Bronchial epithelial cell (primary cell): ENCODE data around the gene DNAAF2. TPM values are rescaled to one million over a fixed set of nuclear protein-coding genes. Genes with fewer than 3 reads are reported as not detected.

ENCODE experiments used
- DNase-seq: peaks from one replicate; pipeline ENCODE4 v3.0.0-alpha.2; 2010; ENCODE audit warnings: low read depth
- FAIRE-seq: peaks from 2 replicates; lab custom pipeline; 2011; peaks lifted over from hg19 to GRCh38; lab: Jason Lieb, UNC
- H3K27me3 ChIP-seq: 2 replicates; pipeline ENCODE4 v1.5.1; 2011; ENCODE audit warnings: low read length; ENCODE audit not compliant: control insufficient read depth, insufficient read depth
- H3K36me3 ChIP-seq: 2 replicates; pipeline ENCODE4 v1.5.1; 2011; ENCODE audit warnings: low read length; ENCODE audit not compliant: control insufficient read depth, insufficient read depth
- H3K4me3 ChIP-seq: 2 replicates; pipeline ENCODE4 v1.5.1; 2011; ENCODE audit warnings: mild to moderate bottlenecking, low read depth, low read length, control low read depth
- total RNA-seq: library from RNA; depleted of rRNA; stranded (reverse); fragments of >200 nt; gene quantifications from 2 replicates; pipeline ENCODE4 v1.2.1, GENCODE V29; 2014
- TF ChIP-seq, protein P1 (sequence below): IDR thresholded peaks from 2 replicates; pipeline ENCODE4 v1.5.1; 2011; ENCODE audit warnings: mild to moderate bottlenecking, moderate library complexity, low read length, control low read depth, inconsistent platforms; ENCODE audit not compliant: insufficient read depth, severe bottlenecking

Gene DNAAF2
- total RNA-seq, 1 donor from 2014 or later: 10.8 TPM

GRCh38 chr14:49617852-49618519 lies 17.1 kb downstream of the DNAAF2 start:
- Histone ChIP-seq H3K27me3 (no peaks in the 10 kb centered on the region), H3K36me3 (no peaks in the 10 kb centered on the region), H3K4me3 (no peak overlapping the region)
- DNase-seq (no peak), FAIRE-seq (no peak)
- TF ChIP-seq, protein P1, sequence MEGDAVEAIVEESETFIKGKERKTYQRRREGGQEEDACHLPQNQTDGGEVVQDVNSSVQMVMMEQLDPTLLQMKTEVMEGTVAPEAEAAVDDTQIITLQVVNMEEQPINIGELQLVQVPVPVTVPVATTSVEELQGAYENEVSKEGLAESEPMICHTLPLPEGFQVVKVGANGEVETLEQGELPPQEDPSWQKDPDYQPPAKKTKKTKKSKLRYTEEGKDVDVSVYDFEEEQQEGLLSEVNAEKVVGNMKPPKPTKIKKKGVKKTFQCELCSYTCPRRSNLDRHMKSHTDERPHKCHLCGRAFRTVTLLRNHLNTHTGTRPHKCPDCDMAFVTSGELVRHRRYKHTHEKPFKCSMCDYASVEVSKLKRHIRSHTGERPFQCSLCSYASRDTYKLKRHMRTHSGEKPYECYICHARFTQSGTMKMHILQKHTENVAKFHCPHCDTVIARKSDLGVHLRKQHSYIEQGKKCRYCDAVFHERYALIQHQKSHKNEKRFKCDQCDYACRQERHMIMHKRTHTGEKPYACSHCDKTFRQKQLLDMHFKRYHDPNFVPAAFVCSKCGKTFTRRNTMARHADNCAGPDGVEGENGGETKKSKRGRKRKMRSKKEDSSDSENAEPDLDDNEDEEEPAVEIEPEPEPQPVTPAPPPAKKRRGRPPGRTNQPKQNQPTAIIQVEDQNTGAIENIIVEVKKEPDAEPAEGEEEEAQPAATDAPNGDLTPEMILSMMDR: no peak

GRCh38 chr14:49615776-49616175 lies 19.3 kb downstream of the DNAAF2 start:
- Histone ChIP-seq H3K36me3 (no peaks in the 10 kb centered on the region), H3K27me3 (no peaks in the 10 kb centered on the region), H3K4me3 (no peak overlapping the region)
- peak; percentile 69 for DNase-seq
- TF ChIP-seq, protein P1: no peak
- no peak for FAIRE-seq

GRCh38 chr14:49614196-49614595 lies 20.8 kb downstream of the DNAAF2 start:
- no peak for FAIRE-seq

DNA sequence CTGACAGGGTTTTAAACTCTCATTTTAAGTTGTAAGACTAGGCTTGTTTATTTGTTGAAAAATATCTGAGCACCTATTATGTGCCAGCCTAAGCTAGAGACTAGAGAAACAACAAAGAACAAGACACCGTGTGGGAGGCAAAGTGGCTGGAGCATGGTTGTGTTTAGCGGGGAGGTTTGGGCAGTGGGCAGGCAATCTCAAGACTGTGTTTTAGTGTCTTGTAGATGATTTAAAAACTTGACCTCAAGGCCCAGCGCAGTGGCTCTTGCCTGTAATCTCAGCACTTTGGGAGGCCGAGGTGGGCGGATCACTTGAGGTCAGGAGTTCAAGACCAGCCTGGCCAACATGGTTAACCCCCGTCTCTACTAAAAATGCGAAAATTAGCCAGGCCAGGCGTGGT lies 22.4 kb downstream of the DNAAF2 start:
- no peaks in the 10 kb centered on the region for H3K27me3 ChIP-seq
- FAIRE-seq (no peak), DNase-seq (no peak)
- H3K4me3 ChIP-seq: no peak overlapping the region
- no peaks in the 10 kb centered on the region for H3K36me3 ChIP-seq
- TF ChIP-seq, protein P1: no peak

More at GRCh38 chr14:49614196-49614595, 20.8 kb downstream of the DNAAF2 start:
- no peaks in the 10 kb centered on the region for H3K27me3 ChIP-seq
- TF ChIP-seq, protein P1: no peak
- no peak overlapping the region for H3K4me3 ChIP-seq
- H3K36me3 ChIP-seq: no peaks in the 10 kb centered on the region
- no peak for DNase-seq

GRCh38 chr14:49612251-49612650 lies 22.8 kb downstream of the DNAAF2 start:
- DNase-seq (no peak), FAIRE-seq (no peak)
- TF ChIP-seq, protein P1: no peak
- Histone ChIP-seq H3K27me3 (no peaks in the 10 kb centered on the region), H3K36me3 (no peaks in the 10 kb centered on the region), H3K4me3 (no peak overlapping the region)

- no peaks in the 10 kb centered on the region for H3K27me3 ChIP-seq
- TF ChIP-seq, protein P1: no peak
- FAIRE-seq: no peak
- no peak for DNase-seq
- no peak overlapping the region for H3K4me3 ChIP-seq
- H3K36me3 ChIP-seq: no peaks in the 10 kb centered on the region
These were observed 27.5 kb downstream of the DNAAF2 start for GRCh38 chr14:49607583-49607982.
